NCI-H2171 (cell line): ENCODE data around the gene MIF.
A peak's percentile ranks its signal among the peaks of the same experiment; 100 is the strongest.
"Not testable (repeated sequence)": the region's sequence is repeated elsewhere in the genome, so short reads cannot be mapped to it uniquely, and the experiment has no call there.

Experiments used
- DNase-seq: peaks from one replicate; lab custom pipeline; 2025; lab: John Stamatoyannopoulos, UW

MIF gene

DNA sequence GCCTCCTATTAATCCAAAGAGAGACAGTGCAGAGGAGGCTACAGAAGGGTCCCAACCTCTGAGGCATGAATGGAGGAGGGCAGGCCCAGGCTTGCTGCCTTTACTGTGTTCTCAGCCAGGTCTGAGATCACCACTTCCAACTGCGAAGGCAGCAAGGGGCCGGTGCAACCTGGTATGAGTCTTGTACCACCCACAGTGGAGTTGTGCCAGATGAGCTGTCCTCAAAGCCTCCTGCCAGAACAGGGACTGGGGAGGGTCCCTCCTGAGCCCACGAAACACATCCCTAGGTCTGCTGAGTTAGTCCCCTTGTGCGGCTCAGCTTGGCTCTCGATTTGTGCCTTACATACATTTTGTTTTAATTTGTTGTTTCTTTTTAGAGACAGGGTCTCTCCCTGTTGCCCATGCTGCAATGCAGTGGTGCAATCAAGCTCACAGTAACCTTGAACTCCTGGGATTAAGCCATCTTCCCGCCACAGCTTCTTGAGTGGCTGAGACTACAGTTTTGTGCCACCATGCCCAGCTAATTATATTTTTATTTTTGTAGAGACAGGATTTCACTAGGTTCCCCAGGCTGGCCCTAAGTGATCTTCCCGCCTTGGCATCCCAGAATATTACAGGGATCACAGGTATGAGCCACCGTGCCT is 9.3 kb downstream of the MIF start:
- peak; percentile 22 for DNase-seq

DNA sequence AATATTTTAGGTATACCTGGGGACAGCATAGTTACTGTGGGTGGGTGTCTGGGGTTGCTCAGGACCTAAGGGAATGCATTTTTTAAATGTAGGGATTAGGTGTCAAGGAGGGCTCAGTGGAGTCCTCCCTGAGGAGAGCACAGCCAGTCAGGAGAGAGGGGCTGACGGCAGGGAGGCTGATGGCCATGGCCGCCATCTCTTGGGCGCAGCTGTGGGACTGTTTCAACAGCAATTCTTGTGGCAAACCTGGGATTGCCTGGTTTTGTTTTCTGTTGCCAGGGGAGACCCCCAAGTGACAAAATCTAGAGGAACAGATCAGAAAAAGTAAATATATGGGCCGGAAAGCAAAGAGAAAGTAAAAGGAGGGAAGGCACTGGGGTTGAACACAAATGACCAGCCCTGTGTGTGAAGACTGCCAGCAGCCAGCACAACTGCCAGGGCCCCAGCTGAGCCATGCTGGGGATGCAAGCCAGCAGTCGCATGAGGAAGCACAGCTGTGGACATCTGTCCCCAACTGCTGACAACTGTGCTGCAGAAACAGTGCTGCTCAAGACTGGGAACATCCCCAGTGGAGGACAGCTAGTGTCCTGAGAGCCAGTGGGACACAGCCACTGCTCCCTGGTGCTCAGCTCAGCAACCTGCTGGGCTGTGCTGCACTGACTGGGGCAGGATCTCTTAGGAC is 10.5 kb downstream of the MIF start:
- DNase-seq: no peak

DNA sequence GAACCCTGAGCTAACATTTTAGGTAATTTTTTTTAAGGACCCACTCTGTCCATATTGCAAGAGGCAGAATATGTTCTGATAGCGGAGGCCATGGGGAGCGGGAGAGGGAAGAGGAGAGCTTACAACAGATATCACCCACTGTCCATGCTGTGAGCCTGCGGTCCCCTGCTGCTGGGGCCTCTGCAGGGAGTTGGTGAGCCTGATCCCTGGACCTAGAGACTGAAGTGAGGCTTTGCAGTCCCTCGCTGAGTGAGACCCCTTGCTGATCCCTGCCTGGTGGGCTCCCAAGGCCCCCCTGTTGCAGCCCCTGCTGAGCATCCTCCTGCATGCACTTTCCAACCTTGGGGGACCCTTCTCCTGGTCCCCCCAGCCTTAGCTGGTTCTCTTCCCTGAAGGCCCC is 12.5 kb downstream of the MIF start:
- DNase-seq: no peak

DNA sequence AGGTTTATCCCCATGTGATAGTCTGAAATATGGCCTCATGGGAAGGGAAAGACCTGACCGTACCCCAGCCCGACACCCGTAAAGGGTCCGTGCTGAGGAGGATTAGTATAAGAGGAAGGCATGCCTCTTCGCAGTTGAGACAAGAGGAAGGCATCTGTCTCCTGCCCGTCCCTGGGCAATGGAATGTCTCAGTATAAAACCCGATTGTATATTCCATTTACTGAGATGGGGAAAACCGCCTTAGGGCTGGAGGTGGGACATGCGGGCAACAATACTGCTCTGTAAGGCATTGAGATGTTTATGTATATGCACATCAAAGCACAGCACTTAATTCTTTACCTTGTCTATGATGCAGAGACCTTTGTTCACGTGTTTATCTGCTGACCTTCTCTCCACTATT is 13.2 kb downstream of the MIF start:
- DNase-seq: not testable (repeated sequence)

DNA sequence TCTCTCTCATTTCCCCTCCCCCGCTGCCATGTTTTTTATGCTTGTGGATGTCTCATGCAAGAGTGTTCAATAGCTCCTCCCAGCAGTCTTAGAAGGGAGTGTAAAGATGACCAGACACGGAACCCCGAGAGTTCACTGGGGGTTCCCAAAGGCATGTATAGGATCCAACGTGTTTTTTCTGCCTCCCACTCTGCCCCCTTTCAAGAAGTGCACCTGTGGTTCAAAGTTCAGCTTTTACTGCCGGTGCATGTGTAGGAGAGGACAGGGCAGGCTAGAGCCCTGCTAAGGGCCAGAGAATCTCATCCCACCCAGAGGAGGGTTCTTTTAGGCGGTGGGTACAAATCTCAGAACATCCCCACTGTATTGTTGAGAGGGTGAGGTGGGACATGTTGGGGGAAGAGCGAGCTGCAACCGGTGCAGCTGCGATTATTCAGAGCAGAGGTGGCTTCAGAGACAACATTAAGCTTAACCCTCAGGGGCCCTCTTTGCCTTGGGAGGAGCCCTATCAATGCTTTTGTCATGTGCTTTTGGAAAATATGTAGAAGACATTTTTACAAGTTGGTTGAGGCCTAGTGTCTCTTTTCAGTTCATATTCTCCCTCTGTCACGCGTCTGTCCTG is 14.5 kb downstream of the MIF start:
- no peak for DNase-seq

DNA sequence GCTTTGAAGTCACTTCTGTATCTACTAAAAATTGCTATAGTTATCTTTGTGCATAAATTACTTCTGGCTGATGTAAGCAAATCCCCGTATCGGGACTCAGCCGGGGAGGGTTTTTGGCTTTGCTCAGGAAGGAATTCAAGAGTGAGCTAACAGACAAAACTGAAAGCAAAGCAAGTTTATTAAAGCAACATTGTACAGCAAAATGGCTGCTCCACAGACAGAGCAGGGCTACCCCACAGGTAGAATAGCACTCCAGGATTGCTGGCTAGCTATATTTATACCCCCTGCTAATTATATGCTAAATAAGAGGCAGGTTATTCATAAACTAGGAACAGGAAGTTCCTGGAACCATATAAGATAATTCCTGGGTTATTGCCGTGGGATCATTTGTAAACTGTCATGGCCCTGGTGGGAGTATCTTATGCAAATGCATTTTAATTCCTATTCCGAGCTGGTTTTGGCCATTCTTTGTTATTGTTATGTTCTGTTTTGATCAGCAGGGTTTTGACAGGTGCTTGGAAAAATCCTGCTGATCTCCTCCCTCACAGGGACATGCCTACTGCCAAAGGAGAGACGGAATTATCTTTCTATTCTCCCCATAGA is 15.2 kb downstream of the MIF start:
- DNase-seq: no peak

DNA sequence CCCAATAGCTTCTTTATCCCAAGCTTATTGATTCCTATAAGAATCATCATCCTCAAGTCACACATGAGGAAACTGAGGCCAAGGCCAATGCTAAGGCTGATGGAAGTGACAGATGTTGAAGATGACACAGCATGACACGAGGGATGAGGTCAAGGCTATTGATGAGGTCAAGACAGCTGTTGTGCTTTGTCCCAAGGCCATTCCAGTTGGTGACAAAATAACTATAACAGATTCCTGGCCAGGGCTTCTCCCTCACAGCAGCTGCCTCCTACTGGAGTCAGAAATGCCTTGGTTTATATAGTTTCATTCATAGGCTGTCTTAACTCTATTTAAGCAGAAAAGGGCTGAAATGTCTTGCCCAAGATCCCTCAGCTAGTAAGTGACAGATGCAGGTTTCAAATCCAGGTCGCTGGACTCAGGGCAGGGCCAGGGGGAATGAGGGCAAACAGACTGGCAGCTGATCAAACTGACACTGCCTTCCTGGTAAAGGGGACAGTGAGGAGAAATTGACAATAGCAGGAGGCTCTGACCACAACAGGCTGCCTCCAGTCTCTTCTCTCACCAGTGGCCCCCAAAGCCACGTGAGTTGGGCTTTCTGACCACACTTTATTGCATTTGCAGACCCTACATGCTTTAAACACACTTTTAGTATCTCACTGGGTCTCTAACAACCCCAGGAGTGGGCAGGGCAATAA is 16.5 kb downstream of the MIF start:
- no peak for DNase-seq

DNA sequence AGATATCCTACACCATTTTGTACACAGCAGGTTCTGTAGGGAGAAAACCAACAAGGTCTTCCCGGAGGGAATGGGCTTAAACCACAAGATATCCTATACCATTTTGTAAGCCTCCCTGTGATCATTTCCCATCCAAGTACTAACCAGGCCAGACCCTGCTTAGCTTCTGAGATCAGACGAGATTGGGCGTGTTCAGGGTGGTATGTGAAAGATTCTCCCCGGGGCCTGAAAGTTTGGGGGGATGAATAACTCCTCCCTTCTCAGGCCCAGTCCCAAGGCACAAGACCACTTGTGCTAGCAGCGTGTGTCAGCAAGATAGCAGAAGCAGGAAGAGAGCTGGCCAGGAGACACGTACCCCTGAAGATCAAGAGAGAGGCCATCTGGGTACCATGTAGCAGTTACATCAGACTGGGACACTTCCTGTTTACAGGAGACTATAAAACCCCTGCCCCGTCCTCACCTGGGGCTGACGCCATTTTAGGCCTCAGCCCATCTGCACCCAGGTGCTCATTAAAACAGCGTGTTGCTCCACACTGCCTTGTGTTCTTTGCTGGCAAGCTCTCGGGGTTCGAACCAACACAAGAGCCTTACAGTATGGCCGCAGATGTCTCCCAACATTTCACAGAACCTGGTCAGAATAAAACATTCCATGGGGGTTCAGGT is 17.3 kb downstream of the MIF start:
- DNase-seq: no peak

DNA sequence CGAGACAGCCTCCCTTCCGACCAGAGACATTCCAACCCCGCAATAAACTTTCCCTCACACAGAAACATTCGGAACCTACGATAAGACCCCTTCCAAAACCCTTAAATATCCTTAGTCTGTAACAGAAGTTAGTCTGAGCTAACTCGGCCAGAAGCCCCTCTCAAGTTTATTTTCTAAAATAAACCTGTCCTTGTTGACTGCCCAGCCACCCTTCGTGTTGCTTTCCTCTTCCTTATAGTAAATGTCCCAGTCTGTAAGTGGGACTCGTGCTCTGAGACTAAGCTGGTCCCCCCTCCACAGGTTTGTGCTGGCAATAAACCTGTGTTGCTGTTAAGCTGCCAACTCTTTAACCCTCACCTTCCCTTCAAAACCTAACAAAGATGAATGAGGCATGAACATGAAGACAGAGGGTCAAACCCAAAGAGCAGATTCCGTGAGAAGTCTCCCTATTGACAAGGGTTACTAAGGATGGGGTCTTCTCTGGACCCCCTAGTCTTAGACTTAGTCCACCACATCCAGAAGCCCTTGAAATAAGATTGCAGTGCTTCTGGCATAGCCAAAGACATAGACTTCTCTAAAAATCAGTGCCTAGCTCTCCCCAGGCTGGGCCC is 18.2 kb downstream of the MIF start:
- no peak for DNase-seq

DNA sequence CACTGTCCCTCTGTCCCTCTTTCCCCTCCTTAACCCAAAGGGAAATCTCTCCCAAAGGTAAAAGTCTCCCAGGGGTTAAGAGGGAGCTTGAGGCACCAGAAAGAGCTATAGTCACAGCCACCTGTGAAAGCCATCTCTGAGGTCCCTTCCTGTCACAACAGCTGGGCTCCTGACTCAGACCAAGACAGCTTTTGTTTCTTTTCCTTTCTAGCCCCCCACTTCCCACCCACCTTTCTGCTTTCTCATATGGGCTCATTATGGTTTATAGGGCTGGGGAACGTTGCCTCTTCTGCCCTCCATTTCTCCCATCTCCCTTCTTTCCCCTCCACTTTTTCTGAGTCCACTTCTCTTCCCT is 19.1 kb downstream of the MIF start:
- no peak for DNase-seq

DNA sequence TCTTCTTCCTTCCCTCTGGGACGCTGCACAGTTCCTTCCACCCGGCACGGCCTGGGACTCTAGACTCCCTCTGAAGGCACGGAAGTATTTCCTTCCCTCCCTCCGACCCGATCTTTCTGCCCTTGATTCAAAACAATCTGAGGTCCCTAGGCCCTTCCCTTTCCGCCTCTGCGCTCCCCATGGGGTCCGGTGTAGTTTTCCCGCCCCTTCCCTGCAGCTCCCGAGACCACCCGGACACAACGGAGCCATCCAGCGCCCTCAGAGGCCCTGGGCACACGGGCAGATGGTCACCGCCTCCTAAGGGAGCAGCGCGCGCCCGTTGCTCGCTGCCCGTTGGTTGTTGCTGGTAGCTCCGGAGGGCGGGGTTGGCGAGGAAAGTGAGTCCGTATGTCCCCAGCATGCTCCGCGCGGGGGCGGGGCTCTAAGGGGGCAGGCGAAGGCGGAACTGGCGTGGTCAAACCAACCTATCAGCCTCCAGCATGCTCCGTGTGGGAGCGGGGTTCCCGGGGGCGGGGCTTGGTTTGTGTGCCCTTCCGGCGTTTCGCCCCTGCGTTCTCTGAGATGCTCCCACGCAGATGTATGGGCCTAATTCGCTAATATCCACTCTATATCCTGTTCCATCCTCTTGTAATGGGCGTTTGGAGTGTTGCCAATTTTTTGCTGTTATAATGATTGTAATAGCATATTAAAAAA is 19.6 kb downstream of the MIF start:
- DNase-seq: peak; percentile 99

DNA sequence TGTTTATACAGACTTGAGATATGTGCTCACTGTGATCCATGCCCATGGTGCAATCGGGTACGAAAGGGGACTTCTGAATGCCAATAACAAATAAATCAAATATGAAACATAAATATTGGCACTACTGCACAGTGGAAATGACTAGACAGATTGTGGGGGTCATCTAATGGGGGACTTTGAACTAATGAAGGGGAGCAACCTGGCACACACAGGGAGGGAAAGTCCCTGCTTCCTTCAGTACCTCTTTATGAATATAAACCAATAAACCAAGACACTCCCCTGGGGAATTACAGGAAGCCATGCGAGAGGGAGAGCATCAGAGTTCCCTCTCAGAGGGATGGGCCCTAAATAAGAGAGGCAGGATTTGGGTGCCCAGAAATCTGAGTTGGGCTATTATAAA is 21.1 kb downstream of the MIF start:
- DNase-seq: no peak

DNA sequence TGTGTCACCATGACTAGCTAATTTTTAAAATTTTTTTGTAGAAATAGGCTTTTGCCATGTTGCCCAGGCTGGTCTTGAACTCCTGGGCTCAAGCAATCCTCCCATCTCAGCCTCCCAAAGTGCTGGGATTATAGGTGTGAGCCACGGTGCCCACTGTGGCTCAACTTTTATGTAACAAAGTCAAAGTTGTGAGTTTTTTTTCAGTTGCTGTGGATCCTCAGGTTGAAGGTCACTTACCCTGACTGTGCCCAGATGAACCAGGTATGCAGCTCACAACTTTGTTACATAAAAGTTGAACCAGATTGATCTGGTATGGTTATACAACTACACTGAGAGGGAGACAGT is 26.1 kb downstream of the MIF start:
- DNase-seq: not testable (repeated sequence)

DNA sequence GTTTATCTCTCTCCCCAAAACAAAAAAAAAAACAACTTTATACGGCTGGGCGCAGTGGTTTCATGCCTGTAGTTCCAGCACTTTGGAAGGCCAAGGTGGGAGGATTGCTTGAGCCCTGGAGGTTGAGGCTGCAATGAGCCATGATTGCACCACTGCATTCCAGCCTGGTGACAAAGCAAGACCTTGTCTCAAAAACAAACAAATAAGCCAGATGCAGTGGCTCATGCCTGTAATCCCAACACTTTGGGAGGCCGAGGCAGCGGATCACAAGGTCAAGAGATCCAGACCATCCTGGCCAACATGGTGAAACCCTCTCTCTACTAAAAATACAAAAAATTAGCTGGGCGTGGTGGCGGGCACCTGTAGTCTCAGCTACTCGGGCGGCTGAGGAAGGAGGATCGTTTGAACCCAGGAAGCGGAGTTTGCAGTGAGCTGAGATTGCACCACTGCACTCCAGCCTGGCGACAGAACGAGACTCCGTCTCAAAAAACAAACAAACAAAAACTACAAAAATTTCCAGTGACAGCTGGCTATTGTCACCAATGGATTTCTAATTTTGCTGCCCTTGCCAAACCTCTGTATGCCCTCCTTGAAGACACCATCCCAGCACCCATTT is 27.5 kb downstream of the MIF start:
- DNase-seq: not testable (repeated sequence)

DNA sequence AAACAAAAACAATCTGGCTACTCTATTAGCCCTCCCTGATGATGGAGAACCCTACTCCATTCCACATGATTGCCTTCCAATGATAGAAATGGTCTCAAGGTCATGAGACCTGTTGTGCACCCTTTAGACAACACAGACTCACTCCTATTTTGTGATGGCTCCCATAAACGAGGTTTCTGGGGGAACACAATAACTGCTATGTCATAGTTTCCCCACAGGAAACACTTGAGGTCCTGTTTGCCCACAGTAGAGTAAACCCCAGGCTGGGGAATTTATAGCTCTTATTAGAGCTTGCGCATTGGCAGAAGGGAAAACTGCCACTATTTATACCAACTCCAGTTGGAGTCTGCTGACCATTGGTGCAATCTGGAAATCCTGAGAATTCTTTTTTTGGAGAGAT is 28.7 kb downstream of the MIF start:
- no peak for DNase-seq

DNA sequence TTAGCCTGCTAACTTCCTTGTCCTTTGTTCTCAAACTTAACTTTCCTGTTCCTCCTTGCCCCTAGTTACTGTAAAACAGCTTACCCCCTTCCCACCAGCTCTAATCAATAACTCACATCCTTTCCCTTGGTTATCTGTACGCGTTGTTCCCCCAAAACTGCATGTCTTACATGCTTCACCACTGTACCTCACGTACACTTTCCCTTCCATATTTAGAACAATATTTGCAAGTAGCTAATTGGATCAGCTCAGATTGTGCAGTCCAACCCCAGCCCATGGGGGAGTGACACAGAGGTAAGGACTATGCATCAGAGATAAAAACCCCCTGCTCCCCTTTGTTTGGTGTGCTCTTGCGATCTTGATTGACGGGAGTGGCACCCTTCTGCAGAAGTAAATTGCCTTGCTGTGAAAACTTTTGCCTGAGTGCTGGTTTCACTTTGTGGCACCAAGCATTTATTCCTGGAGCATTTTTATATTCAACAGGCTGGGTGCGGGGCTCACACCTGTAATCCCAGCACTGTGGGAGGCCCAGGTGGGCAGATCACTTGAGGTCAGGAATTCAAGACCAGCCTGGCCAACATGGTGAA is 30.9 kb downstream of the MIF start:
- DNase-seq: no peak

DNA sequence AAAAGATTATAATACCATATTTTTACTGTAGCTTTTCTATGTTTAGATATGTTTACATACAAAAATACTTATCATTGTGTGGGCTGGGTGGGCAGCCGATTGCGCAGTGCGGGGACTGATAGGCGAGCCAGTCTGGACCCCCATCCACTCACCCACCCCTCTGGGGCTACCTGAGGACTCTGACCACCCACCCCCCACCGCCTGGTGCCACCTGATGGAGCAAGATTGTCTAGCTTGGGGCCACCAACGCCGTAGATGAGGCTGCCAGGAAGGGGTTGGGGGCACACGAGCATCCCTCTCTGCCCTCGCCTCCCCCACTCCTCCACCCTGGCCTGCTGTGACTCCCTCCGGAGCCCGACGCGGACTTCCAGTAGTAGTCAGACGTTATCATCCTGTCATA is 32.4 kb downstream of the MIF start:
- DNase-seq: no peak

DNA sequence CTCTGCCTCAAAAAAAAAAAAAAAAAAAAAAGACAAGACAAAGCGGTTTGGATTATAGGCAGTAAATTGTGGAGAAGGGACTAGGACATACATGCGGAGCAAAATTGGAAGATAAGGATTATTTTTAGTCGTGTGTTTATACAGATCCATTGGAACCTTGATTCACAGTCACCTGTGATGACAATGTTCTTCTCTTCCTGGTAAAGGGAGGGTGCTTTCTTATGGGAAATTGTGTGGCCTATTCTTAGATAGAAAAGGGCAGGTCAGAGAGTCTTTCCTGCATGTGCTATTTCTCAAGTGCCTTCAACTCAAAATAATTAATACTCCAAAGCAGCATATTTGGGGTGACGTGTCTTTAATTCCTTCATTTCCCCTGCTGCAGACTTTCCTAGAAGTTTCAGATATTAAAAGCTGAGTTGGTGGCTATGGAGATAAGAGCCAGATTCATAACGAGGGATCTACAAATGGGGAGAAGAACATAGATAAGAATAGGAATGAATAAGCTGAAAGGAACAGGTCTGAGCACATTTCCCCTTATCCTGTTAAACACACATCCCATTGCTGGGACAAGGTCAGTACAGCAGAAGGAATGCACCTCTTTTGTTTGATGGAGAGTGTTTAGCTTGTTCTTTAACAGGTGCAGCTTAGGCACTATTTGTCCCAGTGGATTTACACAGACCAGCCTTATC is 44.3 kb downstream of the MIF start:
- DNase-seq: no peak

DNA sequence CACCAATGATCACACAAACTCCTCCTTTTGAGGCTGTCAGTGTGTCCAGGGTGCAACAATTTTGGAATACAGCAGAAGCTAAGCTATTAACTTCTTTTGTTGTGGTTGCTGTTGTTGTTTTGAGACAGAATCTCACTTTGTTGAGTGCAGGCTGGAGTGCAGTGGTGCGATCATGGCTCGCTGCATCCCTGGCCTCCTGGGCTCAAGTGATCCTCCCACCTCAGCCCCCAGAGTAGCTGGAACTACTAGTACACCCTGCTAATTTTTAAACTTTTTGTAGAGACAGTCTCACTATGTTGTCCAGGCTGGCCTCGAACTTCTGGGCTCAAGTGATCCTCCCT is 44.8 kb downstream of the MIF start:
- no peak for DNase-seq

DNA sequence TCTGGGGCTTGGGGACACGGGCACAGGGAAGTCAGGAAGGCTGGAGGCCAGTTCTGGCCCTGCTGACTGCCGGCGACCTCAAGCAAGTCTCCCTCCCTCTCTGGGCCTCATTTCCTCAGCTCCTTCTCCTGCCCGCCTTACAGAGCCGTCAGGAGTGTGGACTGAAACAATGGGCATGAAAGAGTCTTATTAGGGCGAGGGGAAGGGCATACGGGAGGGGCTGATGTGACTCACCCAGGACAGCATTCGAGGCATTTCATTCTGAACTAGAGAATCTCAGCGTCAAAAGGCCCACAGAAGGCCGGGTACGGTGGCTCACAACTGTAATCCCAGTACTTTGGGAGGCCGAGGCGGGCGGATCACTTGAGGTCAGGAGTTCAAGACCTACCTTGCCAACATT is 46.0 kb downstream of the MIF start:
- DNase-seq: not testable (repeated sequence)
